Measurements from ENCODE around the gene NDRG3.
"Not testable (repeated sequence)": the region's sequence is repeated elsewhere in the genome, so short reads cannot be mapped to it uniquely, and the experiment has no call there.

NDRG3 gene

GRCh38 chr20:36638876-36639400 lies 107.0 kb downstream of the NDRG3 start:
- DNase-seq, result not testable (repeated sequence)

- DNase-seq, result no peak
Observed at GRCh38 chr20:36634342-36634741, 111.5 kb downstream of the NDRG3 start.

- DNase-seq, result no peak
Observed at GRCh38 chr20:36633285-36633772, 112.6 kb downstream of the NDRG3 start.

GRCh38 chr20:36632487-36633284 lies 113.2 kb downstream of the NDRG3 start:
- no peak for DNase-seq

GRCh38 chr20:36632147-36632486 lies 113.8 kb downstream of the NDRG3 start:
- no peak for DNase-seq

- no peak for DNase-seq
Observed at GRCh38 chr20:36631646-36632045, 114.2 kb downstream of the NDRG3 start.

GRCh38 chr20:36629719-36630681 lies 115.9 kb downstream of the NDRG3 start:
- peak; percentile 69 for DNase-seq

GRCh38 chr20:36628076-36628475 lies 117.8 kb downstream of the NDRG3 start:
- DNase-seq, result no peak

GRCh38 chr20:36624944-36625324 lies 121.0 kb downstream of the NDRG3 start:
- no peak for DNase-seq

GRCh38 chr20:36624068-36624943 lies 121.6 kb downstream of the NDRG3 start:
- no peak for DNase-seq

- no peak for DNase-seq
Observed at GRCh38 chr20:36623444-36623843, 122.4 kb downstream of the NDRG3 start.

GRCh38 chr20:36620917-36621316 lies 125.0 kb downstream of the NDRG3 start:
- DNase-seq, result no peak

- DNase-seq, result no peak
Observed at GRCh38 chr20:36614781-36615557, 130.9 kb downstream of the NDRG3 start.

- no peak for DNase-seq
Observed at GRCh38 chr20:36613974-36614373, 131.9 kb downstream of the NDRG3 start.

GRCh38 chr20:36611625-36612024 lies 134.3 kb downstream of the NDRG3 start:
- no peak for DNase-seq

- DNase-seq, result not testable (repeated sequence)
Observed at GRCh38 chr20:36608388-36608728, 137.5 kb downstream of the NDRG3 start.

- DNase-seq, result no peak
Observed at GRCh38 chr20:36607586-36608387, 138.1 kb downstream of the NDRG3 start.

- DNase-seq, result peak; percentile 50
Observed at GRCh38 chr20:36606158-36607066, 139.5 kb downstream of the NDRG3 start.

GRCh38 chr20:36605399-36606157 lies 140.3 kb downstream of the NDRG3 start, which contains the start of gene RAB5IF:
TSS of gene RAB5IF (plus strand) at chr20:36605779. CDS start at chr20:36605952, 173 bp downstream.
- peak; percentile 100 for DNase-seq
